Mucosa of gallbladder (tissue), 1 donor: ENCODE data around the gene MOSPD3. TPM values are rescaled to one million over a fixed set of nuclear protein-coding genes. Genes with fewer than 3 reads are reported as not detected.

Experiments
- DNase-seq: peaks from one replicate; pipeline ENCODE4 v3.0.0-alpha.2; 2020; ENCODE audit warnings: low spot score
- total RNA-seq: library from RNA; stranded (reverse); gene quantifications from one replicate; pipeline ENCODE4 v1.2.1, GENCODE V29; 2021
- donor health status: DM: no; HTN: no; CAD: no.

The MOSPD3 gene
- total RNA-seq, 1 donor from 2014 or later, result 34.8 TPM

DNA sequence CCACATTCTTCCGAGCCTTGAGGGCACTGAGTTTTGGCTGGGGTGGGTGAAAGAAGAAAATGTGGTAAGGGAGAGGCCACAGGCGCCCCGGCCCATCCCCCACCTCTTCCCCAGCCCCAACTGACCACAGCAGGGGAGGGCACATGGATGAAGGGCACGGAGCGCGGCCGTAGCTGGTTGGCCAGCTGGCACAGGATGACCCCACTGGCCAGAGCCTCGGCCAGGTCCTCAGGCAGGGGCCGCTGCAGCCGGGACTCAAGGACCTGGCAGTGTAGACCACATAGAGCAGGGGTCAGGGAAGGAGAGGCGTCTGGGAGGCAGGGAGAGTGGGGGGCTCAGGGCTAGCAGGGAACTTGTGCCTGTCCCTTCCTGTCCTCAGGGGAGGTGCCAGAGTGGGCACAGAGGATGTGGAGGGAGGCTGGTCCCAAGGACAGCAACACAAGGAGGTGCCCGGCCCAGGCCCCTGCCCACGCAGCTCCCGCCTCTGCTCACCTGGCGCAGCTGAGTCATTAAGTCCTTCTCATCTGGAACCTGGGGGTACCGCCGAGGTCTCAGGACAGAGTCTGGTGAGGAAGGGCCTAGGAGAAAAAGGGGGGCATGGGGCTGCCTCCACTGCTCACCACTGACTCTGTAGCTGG lies 36.5 kb upstream of the MOSPD3 start:
- DNase-seq, result no peak

DNA sequence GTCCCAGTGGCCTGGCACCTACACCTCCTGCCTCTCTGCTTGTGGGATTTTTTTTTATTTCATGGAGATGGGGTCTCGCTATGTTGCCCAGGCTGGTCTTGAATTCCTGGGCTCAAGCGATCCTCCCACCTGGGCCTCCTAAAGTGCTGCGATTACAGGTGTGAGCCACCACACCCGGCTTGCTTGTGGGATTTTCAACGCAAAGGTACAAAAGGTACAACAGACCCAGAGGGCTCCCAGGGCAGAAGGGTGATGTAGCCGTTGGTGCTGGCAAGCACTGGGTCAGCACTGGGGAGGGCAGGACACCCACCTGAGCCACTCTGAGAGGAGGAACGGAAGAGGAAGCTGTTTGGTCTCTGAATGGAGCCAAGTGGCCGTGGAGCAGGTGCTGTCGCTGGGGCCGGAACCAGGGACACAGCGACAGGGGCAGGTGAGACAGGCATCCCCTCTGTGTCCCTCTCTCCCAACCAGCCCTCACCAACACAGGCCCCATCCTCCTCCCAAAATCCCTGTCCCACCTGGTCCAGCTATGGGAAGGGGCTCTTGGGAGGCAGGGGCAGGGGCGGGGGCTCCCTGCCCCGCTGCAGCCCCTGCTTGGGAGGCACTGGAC lies 35.9 kb upstream of the MOSPD3 start:
- DNase-seq, result no peak

DNA sequence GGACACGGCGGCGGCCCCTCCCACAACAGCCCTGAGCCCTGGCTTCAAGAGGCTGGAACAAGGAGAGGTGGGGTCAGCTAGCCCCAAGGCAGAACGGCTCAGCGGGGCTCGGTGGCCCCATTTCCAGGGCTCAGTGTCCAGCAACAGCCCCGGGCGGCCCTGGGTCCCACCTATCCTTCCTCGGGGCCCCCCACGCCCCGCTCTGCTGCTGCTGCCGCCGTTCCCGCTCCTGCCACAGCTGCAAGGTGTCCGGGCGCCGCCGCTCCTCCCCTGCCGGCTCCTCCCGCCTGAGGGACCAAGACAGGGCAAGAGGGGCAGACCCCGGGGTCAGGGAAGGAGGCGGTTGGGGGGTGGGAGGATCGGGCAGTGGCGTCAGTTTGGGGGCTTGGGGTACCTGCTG lies 35.2 kb upstream of the MOSPD3 start:
- no peak for DNase-seq

DNA sequence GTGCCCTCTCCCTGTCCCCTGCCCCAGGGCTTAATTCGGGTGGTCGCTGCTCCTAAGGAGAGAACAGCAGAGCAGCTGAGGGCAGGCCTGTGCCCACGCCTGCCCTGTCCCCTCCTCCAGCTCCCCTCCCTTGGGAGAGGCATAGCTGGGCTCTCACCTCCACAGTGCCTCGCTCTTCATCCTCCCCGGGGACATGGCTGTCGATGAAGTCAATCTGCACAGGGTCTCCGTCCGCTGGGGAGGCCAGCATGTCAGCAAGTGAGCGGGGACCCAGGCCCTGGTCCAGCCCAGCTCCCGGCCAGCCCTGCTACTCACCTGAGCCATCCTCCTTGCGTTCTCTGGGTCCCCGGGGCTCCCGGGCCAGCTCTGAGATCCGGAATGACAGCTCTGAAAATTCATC lies 34.8 kb upstream of the MOSPD3 start:
- no peak for DNase-seq

DNA sequence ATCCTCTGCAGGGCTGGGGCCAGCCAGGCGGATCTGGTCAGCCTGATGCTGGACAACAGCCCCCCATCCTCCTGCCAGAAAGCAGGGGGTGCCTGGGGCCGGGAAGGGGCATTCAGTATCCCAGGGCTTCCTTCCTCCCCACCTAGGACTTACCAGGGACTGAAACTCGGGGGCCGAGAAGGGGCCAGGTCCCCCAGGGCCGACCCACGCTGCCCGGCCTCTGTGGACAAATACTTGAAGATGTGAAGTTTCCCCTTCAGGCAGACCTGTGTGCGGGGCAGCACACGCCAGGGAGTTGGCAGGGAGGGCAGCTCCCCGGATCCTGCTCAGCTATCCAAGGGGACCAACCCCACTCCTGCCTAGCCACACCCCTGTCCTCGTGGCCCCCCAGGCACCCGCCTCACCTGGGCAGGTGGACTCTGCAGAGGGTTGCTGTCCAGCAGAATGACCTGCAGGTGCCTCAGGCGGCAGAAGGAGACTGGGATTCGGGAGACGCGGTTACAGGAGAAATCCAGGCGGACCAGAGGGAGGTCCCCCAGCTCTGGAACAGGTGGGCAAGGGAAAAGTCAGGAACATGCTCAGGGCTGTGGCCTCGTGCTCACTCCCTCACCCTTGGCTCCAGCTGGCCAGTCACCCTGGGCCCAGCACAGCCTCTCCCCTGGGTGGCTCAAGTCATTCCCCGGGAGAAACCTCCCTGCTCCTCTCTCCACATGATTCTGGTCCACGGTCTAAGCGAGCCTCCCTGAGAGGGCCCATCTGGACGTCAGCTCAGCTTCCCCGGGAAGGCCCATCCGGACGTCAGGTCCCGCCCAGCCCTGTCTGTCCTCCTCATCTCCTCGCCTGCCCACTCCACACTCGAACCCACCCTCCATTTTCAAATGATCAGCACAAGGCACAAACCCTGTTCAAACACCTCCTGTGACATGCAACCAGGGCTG lies 33.8 kb upstream of the MOSPD3 start:
- no peak for DNase-seq

DNA sequence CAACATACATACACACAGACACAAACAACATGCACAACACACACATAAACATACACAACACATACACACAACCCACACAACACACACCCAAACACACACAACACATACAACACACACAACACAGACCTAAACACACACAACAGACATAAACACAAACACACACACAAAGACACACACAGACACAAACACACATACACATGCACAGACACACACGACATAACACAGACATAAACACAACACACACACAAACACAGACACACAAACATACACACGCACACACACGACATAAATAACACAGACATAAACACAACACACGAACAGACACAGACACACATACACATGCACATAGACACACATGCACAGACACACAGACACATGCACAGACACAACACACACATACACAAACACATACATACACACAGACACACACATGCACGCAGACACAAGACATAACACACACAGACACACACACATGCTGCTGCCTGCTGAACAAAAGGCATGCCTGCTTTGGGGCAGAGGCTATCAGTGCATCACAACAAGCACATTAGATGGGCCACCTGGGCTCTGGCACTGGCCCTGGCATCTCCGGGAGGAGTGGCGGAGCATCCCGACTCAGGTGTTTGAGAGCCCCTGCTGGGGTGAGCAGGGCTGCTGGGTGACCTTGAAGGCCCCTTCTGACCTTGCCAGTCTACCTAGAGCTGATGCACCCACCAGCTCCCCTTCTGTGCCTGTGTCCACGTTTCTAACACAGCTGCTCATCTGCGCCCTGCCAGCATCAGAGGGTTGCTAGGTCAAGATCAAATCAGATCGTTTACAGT lies 31.7 kb upstream of the MOSPD3 start:
- DNase-seq, result no peak

DNA sequence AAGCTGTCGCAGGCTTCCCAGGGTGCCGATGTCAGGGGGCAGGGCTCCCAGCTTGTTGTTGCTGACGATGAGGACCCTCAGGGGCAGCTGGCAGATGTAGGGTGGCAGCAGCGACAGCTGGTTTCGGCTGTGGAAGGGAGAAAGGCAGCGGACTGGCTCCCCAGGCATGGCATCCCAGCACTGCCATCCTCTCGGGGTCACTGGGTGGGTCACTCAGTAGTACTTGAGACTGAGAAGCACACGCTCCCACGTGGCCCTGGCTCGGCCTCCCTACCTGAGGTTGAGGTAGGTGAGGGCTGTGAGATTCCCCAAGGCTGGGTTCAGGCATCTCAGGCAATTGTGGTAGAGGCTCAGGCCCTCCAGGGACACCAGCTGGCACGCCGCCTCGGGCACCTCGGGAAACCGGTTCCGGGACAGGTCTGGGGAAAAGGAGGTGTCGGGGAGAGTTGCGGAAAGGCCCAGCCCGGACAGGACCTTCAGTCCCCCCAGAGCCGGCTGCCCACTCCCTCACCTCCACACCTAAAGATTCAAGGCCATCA lies 30.2 kb upstream of the MOSPD3 start:
- DNase-seq, result peak; percentile 72

DNA sequence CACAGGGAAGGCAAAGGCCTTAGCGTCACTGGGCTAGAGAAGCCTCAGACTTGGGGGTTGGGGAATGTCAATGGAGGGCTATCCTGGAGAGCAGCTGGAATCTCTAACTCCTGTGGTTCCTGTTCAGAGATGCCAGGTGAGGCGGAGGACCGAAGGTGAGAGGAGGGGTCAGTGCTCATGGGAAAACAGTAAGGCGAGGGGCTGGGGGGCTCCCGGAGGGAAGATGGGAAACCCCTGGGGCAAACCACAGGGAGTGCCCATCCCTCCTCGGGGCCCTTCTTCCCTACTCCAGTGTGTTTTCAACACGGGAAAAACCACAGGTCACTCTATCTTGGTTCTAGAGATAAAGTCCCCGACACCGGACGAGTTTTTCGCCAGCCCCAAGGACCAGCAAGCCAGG lies 29.7 kb upstream of the MOSPD3 start:
- DNase-seq, result no peak

DNA sequence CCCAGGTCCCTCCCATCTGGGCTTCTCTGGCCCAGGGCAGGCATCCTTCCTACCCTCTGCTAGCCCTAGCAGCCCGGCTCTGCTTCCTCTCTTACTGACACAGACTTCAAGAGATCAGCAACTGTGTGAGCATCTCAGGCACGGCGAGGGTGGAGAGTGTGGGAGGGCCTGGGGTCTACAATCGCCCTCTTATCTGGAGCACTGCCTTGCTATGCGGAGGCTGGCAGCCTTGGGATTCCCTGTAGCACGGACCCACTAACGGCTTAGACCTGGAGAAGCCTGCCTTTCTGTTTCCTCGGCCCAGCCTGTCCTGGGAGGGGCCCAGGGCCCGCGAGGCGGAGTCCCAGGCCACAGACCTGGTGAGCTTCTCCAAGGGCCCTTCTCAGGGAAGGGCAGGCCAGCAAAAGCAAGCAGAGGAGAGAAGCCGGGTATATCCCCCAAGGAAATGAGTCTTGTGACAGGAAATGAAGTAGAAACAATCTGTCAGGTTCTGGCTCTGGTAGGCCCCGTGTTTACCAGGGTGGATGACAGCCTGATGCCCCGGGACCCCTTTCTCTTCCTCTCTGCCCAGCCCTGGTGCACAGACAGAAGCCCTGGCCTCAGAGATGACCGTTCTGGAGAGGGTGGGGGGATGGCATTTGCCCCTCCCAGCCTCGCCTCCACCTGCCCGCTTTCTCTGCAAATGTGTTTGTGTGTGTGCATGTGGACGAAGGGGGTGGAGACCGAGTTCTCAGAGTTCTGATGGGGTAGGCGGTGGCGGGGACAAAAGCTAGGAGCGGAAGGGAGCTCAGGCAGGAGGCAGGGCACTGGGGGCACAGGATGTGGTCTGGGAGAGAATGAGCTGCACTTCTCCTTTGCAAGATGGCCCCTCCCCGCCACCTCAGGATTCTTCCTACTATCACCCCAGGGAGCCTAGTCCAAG lies 28.9 kb upstream of the MOSPD3 start:
- DNase-seq, result no peak

DNA sequence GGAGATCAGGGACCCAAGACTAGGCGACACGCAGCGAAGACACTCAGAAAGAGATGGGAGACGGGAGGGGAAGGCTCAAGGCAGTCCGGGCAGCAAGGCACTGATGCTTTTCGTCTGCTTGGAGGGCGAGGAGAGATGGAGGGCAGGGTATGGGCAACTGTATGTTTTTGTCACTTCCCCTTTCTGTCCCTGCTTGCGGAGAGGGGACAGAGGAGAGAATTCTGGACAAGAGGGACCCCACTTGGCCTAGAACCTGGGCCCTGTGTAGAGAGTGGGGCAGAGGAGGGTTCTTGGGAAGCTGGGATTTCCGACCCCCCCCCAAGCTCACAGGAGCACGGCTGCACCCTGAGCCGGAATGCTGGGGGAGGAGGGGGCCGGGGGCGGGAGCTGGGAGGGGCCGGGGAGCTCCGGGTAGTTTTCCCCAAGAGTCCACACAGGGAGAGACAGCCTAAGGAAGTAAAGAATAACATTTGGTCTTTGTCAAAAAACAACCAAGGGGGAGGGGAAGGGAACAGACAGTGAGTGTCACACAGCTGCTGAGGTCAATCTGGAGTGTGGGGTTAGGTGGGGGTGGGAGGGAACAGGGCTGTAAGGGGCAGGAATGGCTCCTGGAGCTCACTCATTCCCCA lies 28.2 kb upstream of the MOSPD3 start:
- no peak for DNase-seq

DNA sequence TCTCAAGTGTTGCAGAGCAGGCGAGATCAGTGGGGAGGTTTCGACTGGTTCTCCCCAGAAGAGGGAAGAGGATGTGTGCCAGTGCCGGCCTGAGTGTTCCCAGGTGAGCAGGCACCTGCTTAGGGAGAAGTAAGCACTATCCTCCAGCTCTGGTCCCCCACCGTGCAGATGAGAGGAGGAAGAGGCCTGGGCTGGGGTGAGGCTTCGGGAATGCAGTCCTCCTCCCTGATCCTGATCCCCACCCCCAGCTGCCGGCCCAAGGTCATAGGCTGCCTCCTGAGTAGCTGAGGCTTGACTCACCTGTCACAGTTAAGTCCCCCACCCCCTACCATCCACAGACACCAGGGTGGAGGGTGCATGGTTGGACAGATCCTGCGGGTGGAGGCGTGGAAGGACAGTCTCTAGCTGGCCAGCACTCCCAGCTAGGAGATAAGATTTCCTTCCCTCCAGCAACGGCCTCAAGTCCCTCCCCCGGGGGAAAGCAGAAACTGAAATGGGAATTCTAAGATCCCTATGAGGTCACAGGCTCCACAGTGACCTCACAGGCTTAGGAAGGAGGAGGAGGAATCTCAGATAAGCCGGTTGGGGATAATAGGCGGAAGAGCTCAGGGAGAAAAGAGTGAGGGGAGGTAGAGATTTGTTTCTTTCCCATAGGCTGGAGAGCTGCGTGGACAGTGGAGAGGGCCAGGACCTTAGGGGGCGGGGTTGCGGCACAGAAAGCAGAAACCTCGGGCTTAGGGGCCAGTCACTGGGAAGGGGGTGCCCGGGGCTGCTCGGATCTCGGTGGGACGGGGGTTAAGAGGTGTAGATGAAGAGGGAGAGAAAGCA lies 27.4 kb upstream of the MOSPD3 start:
- peak; percentile 69 for DNase-seq

DNA sequence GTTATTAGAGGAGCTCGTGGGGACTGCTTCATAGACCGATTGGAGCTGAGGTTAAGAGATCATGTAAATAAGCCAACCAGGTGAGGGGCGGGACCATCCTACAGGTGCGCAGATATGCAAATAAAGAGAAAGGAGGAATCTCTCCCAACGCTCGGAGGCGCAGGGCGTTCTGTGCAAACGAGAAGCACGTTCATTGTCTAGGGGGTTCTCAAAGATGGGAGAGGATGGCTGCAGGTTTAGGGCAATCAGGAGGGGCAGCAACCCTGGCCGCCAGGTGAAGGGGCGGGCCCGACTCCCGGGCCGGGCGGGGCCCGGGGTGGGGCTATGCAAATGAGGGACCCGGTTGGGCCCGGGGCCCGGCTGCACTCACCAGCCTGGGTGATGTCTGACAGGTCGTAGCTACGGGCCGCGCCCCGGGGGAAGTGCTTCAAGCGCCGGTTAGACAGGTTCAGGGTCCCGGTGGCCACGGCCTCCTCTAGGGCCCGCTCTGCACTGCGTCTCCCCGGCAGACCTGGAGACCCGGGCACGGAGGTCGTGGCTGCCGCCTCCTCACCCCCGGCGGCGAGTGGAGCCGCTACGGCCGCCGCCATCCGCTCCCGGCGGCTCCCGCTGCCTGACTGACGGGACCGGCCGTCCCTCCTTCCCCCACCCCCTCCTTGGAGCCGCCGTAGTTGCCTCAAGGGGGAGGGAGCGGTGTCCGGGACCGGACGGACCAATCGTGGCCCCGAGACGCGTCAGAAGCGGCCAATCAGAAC lies 26.7 kb upstream of the MOSPD3 start, which contains the start of gene LRCH4:
Gene LRCH4, minus strand, starts transcription at position 619 of the 755 bp plus-strand sequence. Its CDS starts 29 bp downstream, at position 590.
- DNase-seq, result peak; percentile 63

DNA sequence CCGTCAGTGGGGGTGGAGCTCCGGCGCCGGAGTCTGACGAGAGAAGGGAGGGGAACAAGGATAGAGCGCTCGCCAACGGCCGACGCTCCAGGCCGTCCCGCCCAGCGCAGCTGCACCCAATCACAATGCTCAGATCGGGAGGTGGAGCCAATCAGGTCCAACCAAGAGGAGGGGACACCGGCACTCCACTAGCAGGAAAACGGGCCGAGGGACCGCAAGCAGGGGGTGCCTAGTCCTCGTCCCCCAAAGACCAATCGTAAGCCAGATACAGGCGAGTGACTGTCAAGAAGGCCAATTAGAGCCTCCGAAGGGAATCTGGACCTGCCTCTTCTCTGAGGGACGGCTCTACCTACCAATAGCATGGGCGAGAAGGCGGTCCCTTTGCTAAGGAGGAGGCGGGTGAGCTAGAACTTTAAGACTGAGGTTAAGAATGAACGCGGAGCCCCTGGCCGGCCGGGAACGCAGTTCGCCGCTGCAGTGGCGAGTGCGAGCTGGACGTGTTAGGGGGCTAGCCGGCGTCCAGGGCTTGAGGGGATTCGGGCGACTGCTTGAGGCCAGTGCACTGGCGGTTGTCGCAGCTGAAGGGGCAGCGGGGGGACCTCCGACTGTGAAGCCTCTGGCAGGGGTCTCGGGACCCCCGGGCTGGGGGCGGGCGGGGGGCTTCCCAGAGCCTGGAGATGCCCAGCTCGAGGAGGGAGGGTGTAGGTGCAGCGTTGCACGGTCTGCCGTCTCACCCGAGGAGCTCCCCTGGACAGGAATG lies 25.9 kb upstream of the MOSPD3 start, which contains the start of gene FBXO24:
Gene FBXO24, plus strand, starts transcription at position 63 of the 760 bp plus-strand sequence. Its CDS starts 298 bp downstream, at position 361.
- DNase-seq, result peak; percentile 100

DNA sequence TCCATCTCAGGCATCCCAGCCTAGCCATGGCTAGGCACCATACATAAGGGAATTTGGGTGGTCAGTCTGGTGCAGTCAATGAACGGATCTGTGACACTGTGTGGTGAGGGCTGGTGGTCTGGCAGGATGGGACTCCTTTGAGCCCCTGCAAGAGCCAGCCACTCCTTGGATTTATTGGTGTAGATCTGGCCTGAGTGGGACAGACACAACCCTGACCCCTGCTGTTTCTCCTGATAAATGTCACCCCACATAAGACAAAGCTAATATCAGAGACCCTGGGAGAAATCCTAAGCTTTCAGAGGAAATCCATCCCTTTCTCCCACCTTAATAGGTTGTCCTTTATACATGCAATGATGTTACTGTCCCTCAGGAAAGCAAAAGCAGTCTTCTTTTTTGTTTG lies 23.9 kb upstream of the MOSPD3 start:
- no peak for DNase-seq

DNA sequence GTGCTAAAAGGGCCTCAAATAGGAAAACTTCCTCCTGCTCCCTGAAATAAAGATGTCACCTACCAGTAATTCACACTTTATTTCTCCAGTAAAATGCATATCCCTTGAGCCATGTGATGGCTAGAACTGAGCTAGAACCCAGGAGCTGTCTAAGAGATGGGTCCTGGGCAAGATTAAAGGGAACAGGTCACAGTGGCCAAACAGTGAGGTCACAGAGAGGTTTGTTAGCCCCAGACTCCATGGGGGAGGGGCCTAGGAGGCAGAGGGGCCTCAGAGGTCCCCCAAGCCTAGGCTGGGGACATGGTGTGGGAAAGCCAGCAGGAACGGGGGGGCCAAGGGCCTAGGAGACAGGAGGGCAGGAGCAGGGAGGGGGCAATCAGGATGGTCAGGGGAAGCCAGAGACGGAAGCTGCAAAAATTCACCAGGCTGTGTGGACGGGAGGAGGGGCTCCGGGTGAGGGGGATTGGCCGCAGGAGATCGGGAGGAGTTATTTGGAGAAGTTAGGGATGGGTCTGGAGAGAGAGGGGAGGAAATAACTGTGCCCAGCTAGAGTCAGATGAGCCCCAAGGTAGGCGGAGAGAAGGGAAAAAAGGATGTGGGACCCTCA lies 22.9 kb upstream of the MOSPD3 start:
- no peak for DNase-seq

DNA sequence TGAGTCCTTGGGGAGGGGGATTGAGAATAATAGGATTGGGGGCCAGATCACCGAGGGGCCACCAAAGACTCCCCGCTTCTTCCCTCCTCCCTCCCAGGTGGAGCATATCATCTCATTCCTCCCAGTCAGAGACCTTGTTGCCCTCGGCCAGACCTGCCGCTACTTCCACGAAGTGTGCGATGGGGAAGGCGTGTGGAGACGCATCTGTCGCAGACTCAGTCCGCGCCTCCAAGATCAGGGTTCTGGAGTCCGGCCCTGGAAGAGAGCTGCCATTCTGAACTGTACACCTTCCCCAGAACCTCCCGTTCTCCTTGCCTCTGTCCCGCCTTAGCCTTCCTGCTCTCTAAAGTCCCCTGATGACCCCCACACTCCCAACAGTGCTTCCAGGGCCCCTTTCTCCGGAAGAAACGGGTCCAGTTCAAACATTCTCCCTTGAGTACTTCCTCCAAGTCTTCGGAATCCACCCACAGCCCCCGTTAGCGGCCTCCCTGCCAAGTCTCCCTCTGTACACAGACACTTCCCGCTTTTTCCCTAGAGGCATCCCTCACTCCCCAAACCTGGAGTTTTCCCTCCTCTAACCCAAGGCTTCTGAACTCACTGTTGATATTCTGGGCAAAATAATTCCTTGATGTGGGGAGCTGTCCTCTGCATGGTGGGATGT lies 22.1 kb upstream of the MOSPD3 start:
- no peak for DNase-seq
